Measurements from ENCODE around the gene PTPRG. TPM values are rescaled to one million over a fixed set of nuclear protein-coding genes. Genes with fewer than 3 reads are reported as not detected.

The PTPRG gene
- total RNA-seq, 4 donors from 2014 or later, result 51.9 to 56.8 (median 54.4) TPM

DNA sequence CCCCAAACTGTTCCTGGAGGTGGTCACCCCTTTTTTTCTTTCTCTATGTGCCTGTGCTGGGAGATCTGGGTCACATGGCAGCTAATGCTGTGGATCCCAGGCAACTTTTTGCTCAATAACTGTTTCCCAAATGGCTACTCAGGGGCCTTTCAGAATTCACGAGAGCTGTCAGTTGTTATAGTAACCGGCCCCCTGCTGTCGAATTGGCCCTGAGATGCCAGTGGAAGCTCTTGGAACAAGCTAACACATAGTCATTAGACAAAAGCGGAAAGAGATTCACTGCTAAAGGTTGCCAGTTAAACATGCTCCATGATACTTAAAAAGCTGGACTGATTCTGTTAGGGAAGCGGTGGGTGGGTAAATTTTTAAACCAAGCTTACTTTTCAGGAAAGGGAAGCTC lies 667.8 kb downstream of the PTPRG start:
- 89% methylated on average over 5 of the region's 5 CpGs for WGBS
- Histone ChIP-seq H3K9me3 (no peaks in the 10 kb centered on the region), H3K4me3 (no peak overlapping the region), H3K27me3 (no peaks in the 10 kb centered on the region), H3K4me1 (no peaks in the 10 kb centered on the region), H3K27ac (replicated peaks in 1 of 4) (no peak overlapping the region), H3K36me3 (peaks cover 0 to 5% (median 2%) of the 10 kb centered on the region in 4 donors)
- TF ChIP-seq POLR2AphosphoS5 (IDR thresholded peaks at IDR 0.05), result no peak
- TF ChIP-seq EP300 (IDR thresholded peaks at IDR 0.05), result no peak
- TF ChIP-seq POLR2A (IDR thresholded peaks at IDR 0.05; ENCODE audit: low read depth), result no peak
- TF ChIP-seq, protein P1, sequence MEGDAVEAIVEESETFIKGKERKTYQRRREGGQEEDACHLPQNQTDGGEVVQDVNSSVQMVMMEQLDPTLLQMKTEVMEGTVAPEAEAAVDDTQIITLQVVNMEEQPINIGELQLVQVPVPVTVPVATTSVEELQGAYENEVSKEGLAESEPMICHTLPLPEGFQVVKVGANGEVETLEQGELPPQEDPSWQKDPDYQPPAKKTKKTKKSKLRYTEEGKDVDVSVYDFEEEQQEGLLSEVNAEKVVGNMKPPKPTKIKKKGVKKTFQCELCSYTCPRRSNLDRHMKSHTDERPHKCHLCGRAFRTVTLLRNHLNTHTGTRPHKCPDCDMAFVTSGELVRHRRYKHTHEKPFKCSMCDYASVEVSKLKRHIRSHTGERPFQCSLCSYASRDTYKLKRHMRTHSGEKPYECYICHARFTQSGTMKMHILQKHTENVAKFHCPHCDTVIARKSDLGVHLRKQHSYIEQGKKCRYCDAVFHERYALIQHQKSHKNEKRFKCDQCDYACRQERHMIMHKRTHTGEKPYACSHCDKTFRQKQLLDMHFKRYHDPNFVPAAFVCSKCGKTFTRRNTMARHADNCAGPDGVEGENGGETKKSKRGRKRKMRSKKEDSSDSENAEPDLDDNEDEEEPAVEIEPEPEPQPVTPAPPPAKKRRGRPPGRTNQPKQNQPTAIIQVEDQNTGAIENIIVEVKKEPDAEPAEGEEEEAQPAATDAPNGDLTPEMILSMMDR (IDR thresholded peaks at IDR 0.05), result no peak
- intact Hi-C loops (cut with DNase I), result no loop called here
- DNase-seq (ENCODE audit: extremely low spot score), result peak; percentile 39

DNA sequence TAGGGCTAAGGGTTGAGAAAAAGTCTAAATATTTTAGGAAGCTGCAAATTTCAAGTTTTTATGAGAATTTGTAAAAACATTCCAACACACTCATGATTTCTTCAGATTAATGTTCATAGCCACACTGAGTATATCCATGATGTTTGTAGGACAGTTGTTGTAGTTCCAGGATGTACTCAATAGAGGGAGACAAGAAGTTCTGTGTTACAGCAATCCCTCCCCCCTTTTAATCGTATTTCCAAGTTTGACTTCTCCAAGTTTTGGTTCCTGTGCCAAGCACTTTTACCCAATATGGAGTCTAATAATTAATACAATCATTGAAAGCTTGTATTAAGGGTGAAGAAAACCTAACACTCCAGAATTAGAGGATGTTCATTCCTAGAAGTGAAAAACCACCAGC lies 668.5 kb downstream of the PTPRG start:
- TF ChIP-seq, protein P1 (IDR thresholded peaks at IDR 0.05), result no peak
- TF ChIP-seq POLR2A (IDR thresholded peaks at IDR 0.05; ENCODE audit: low read depth) (no peak), EP300 (IDR thresholded peaks at IDR 0.05) (no peak), POLR2AphosphoS5 (IDR thresholded peaks at IDR 0.05) (no peak)
- no peak overlapping the region for H3K27ac ChIP-seq (replicated peaks in 1 of 4)
- H3K9me3 ChIP-seq, result no peaks in the 10 kb centered on the region
- intact Hi-C loops (cut with DNase I), result no loop called here
- H3K4me1 ChIP-seq, result no peaks in the 10 kb centered on the region
- 72% methylated on average over 1 of the region's 1 CpG for WGBS
- H3K4me3 ChIP-seq, result no peak overlapping the region
- no peak for DNase-seq (ENCODE audit: extremely low spot score)
- no peaks in the 10 kb centered on the region for H3K27me3 ChIP-seq
- peaks cover 0 to 5% (median 2%) of the 10 kb centered on the region in 4 donors for H3K36me3 ChIP-seq

DNA sequence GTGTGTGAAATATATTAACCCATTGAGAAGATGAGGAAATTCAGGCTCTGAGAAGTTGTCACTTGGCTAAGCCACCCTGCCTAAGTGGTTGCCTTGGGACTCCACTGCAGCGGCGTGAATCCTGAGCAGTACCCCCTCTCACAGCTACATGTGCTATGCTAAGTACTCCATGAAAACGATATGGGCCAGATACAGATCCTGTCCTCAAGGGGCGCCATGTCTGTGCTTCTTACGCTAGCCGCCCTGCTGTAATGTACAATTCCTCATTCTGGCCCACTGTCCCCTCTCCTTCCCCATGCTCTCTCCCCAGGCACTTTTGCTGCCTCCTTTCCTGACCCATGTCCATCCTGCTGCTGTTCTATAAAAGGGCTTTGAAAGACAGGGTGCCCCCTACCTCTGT lies 671.7 kb downstream of the PTPRG start:
- Histone ChIP-seq H3K4me1 (peaks cover 9 to 24% (median 14%) of the 10 kb centered on the region in 4 donors), H3K4me3 (no peak overlapping the region), H3K27me3 (no peaks in the 10 kb centered on the region), H3K9me3 (no peaks in the 10 kb centered on the region), H3K36me3 (no peaks in the 10 kb centered on the region), H3K27ac (replicated peaks in 1 of 4) (no peak overlapping the region)
- intact Hi-C loops (cut with DNase I), result no loop called here
- DNase-seq (ENCODE audit: extremely low spot score), result peak; percentile 82
- TF ChIP-seq, protein P1 (IDR thresholded peaks at IDR 0.05), result no peak
- no peak for TF ChIP-seq POLR2A (IDR thresholded peaks at IDR 0.05; ENCODE audit: low read depth)
- 87% methylated on average over 6 of the region's 6 CpGs for WGBS

DNA sequence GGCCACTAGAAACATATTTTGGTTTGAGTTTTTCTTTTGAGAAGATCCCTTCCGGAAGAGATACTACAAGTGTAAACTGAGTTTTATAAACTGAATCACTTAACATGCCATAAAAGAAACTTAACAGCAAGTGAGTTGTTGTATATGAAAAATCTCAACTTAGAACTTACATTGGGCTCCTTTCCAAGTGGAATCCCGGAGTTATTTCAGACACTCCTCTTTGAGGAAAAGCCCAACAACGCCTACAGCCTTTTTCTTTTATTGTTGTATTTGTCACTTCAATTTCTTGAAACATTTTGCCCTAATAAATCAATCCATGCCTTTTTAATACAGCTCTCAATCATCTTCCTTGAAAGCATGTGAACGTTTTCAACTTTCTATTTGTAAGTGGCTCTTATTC lies 674.6 kb downstream of the PTPRG start:
- Histone ChIP-seq H3K36me3 (no peaks in the 10 kb centered on the region), H3K27ac (replicated peaks in 1 of 4) (no peak overlapping the region), H3K4me1 (peaks cover 9 to 24% (median 14%) of the 10 kb centered on the region in 4 donors), H3K9me3 (no peaks in the 10 kb centered on the region), H3K27me3 (no peaks in the 10 kb centered on the region), H3K4me3 (no peak overlapping the region)
- intact Hi-C loops (cut with DNase I), result no loop called here
- no peak for DNase-seq (ENCODE audit: extremely low spot score)
- TF ChIP-seq, protein P1 (IDR thresholded peaks at IDR 0.05), result no peak
- TF ChIP-seq POLR2A (IDR thresholded peaks at IDR 0.05; ENCODE audit: low read depth) (no peak), EP300 (IDR thresholded peaks at IDR 0.05) (no peak), POLR2AphosphoS5 (IDR thresholded peaks at IDR 0.05) (no peak)
- 39% methylated on average over 4 of the region's 4 CpGs for WGBS

DNA sequence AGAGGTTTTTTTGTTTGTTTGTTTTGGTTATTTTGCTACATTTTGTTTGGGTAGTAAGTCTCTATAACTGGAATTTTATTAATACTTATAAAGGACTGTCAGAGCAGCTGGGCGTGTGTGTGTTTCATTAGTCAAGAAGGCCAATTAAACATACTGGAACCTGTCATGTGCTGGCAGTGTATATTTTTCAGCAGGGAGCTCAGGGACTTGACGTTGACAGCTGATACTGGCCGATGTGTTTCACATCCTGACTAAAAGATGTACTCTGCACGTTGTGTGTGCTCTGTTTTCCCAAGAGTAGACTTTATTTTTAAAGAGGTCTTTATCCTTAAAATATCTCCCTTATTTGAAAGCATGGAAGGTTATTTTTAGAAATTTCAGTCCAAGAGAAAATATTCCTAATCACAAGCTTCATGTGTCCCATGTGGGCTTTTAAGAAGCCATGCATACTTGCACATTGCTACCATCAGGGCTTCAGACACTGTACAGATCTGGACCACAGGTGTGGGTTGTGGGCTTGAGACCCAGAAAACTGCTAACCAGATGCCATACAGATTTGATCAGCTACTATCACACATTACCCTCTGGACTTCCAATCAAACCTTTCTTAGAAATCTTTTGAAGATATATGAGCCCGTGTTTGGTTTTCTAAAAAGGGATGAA lies 676.0 kb downstream of the PTPRG start:
- no peaks in the 10 kb centered on the region for H3K36me3 ChIP-seq
- H3K4me3 ChIP-seq, result no peak overlapping the region
- H3K27ac ChIP-seq (replicated peaks in 1 of 4), result no peak overlapping the region
- peaks cover 9 to 24% (median 14%) of the 10 kb centered on the region in 4 donors for H3K4me1 ChIP-seq
- TF ChIP-seq, protein P1 (IDR thresholded peaks at IDR 0.05), result no peak
- TF ChIP-seq EP300 (IDR thresholded peaks at IDR 0.05) (no peak), POLR2AphosphoS5 (IDR thresholded peaks at IDR 0.05) (no peak)
- no peak for DNase-seq (ENCODE audit: extremely low spot score)
- H3K9me3 ChIP-seq, result no peaks in the 10 kb centered on the region
- intact Hi-C loops (cut with DNase I), result no loop called here
- 65% methylated on average over 5 of the region's 5 CpGs for WGBS
- H3K27me3 ChIP-seq, result no peaks in the 10 kb centered on the region

Measured in esophagus muscularis mucosa (tissue), 4 donors.